ENCODE data around the gene HCFC1R1.

The HCFC1R1 gene

DNA sequence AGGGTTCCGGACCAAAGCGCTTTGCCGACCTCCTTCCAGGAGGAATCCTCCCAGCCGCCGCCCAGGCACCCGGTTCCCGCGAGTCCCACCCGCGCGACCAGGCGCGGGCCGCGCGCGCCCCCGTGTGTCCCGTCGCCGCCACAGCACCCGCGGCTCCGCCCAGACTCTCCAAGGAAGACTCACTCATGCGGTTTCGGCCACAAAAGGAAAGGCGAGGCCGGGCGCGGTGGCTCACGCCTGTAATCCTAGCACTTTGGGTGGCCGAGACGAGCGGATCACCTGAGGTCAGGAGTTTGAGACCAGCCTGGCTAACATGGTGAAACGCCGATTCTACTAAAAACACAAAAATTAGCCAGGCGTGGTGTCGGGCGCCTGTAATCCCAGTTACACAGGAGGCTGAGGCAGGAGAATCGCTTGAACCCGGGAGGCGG, 40.0 kb downstream of the HCFC1R1 start (continued):
- TF ChIP-seq, protein P1, sequence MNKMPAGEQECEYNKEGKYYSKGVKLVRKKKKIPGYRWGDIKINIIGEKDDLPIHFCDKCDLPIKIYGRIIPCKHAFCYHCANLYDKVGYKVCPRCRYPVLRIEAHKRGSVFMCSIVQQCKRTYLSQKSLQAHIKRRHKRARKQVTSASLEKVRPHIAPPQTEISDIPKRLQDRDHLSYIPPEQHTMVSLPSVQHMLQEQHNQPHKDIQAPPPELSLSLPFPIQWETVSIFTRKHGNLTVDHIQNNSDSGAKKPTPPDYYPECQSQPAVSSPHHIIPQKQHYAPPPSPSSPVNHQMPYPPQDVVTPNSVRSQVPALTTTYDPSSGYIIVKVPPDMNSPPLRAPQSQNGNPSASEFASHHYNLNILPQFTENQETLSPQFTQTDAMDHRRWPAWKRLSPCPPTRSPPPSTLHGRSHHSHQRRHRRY (tag by site-specific recombination; IDR thresholded peaks at IDR 0.05) = no peak
- peak; percentile 82; the same call in 1 of the 2 replicates for TF ChIP-seq ZNF561 (tag by site-specific recombination; IDR thresholded peaks at IDR 0.05; ENCODE audit: borderline replicate concordance)
- no peak for TF ChIP-seq ZNF513 (tag by site-specific recombination; IDR thresholded peaks at IDR 0.05)
- TF ChIP-seq, protein P2, sequence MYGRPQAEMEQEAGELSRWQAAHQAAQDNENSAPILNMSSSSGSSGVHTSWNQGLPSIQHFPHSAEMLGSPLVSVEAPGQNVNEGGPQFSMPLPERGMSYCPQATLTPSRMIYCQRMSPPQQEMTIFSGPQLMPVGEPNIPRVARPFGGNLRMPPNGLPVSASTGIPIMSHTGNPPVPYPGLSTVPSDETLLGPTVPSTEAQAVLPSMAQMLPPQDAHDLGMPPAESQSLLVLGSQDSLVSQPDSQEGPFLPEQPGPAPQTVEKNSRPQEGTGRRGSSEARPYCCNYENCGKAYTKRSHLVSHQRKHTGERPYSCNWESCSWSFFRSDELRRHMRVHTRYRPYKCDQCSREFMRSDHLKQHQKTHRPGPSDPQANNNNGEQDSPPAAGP (tag by site-specific recombination; IDR thresholded peaks at IDR 0.05) = no peak
- TF ChIP-seq ZNF2 (tag by site-specific recombination; IDR thresholded peaks at IDR 0.05) = peak; percentile 53
- TF ChIP-seq ZBTB21 (tag by site-specific recombination; IDR thresholded peaks at IDR 0.05) = no peak
- TF ChIP-seq YY2 (tag by site-specific recombination; IDR thresholded peaks at IDR 0.05) = no peak

- Histone ChIP-seq H3K27ac (ENCODE audit: extremely low read depth, low read depth, low read length) (no peak overlapping the region), H3K4me3 (ENCODE audit: low read depth, low read length) (no peak overlapping the region), H3K4me1 (ENCODE audit: control insufficient read depth, insufficient read depth, low read length) (no peaks in the 10 kb centered on the region), H3K9me3 (ENCODE audit: control insufficient read depth, insufficient read depth, low read depth, low read length) (no peaks in the 10 kb centered on the region), H3K36me3 (ENCODE audit: control insufficient read depth in 2 of 2, insufficient read depth in 1 of 2, low read length in 2 of 2) (peaks cover 3 to 10% of the 10 kb centered on the region in 2 experiments; a peak in 2 of 3 replicates)
- TF ChIP-seq ZNF280C (tag by site-specific recombination; IDR thresholded peaks at IDR 0.05) (no peak), ZNF366 (tag by site-specific recombination; conservative IDR thresholded peaks at IDR 0.05) (peak; percentile 91), PRDM1 (tag by site-specific recombination; IDR thresholded peaks at IDR 0.05) (peak; percentile 99), ZBTB49 (tag by site-specific recombination; IDR thresholded peaks at IDR 0.05; ENCODE audit: low read depth) (no peak), ZNF335 (tag by site-specific recombination; conservative IDR thresholded peaks at IDR 0.05) (0 out of 2 replicates have a peak, but pooled peaks have one; percentile 18), ZXDB (tag by site-specific recombination; IDR thresholded peaks at IDR 0.05) (no peak), ZNF555 (tag by site-specific recombination; conservative IDR thresholded peaks at IDR 0.05) (no peak)
- CTCF ChIA-PET = interaction anchor here (0.8 to 2.8 kb wide), 6 partner anchors 10 to 61 kb away, joined by 3 to 12 read pairs (median 4); partner anchors contain the start of gene PAQR4
- POLR2A ChIA-PET = interaction anchor here (0.7 to 1.7 kb wide), 6 partner anchors 8 to 552 kb away, joined by 3 to 5 read pairs (median 4); partner anchors contain the start of genes HCFC1R1 and THOC6
Measured at GRCh38 chr16:2982402-2982801, 41.3 kb downstream of the HCFC1R1 start.

DNA sequence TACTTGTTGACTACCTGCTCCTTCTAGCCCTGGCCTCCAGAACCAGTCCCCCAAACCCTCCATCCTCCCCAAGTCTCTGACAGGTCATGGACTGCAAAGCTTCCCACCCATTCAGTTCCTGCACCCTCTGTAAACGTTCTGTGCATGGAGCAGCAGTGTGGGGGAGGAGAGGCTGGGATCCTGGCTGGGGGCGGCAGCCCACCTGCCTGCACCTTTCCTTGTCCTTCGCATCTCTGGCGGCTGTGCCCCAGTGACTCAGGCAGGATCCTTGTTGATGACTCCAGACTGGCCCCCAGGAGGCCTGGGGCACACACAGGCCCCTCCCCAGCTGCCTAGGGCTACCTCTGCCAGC, 41.9 kb downstream of the HCFC1R1 start:
- H3K27ac ChIP-seq (ENCODE audit: extremely low read depth, low read depth, low read length) = no peak overlapping the region
- TF ChIP-seq ZNF830 (tag by site-specific recombination; IDR thresholded peaks at IDR 0.05; ENCODE audit: low read depth) = no peak
- TF ChIP-seq ZBTB26 (tag by site-specific recombination; optimal IDR thresholded peaks at IDR 0.05) = no peak
- no peak for TF ChIP-seq ZNF221 (tag by site-specific recombination; IDR thresholded peaks at IDR 0.05; ENCODE audit: borderline replicate concordance)
- no peak for TF ChIP-seq ZSCAN30 (tag by site-specific recombination; IDR thresholded peaks at IDR 0.05)
- TF ChIP-seq, protein P3, sequence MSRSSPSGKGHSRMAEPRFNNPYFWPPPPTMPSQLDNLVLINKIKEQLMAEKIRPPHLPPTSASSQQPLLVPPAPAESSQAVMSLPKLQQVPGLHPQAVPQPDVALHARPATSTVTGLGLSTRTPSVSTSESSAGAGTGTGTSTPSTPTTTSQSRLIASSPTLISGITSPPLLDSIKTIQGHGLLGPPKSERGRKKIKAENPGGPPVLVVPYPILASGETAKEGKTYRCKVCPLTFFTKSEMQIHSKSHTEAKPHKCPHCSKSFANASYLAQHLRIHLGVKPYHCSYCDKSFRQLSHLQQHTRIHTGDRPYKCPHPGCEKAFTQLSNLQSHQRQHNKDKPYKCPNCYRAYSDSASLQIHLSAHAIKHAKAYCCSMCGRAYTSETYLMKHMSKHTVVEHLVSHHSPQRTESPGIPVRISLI (tag by site-specific recombination; IDR thresholded peaks at IDR 0.05) = no peak
- TF ChIP-seq ZNF548 (tag by site-specific recombination; IDR thresholded peaks at IDR 0.05) = no peak
- peak; percentile 28; the same call in 1 of the 2 replicates for TF ChIP-seq ZNF394 (tag by site-specific recombination; IDR thresholded peaks at IDR 0.05; ENCODE audit: borderline replicate concordance)
- no peak for TF ChIP-seq ZNF16 (tag by site-specific recombination; IDR thresholded peaks at IDR 0.05; ENCODE audit: low read depth)

More for the DNA sequence above, 41.9 kb downstream of the HCFC1R1 start:
- Histone ChIP-seq H3K4me3 (ENCODE audit: low read depth, low read length) (no peak overlapping the region), H3K9me3 (ENCODE audit: control insufficient read depth, insufficient read depth, low read depth, low read length) (no peaks in the 10 kb centered on the region), H3K4me1 (ENCODE audit: control insufficient read depth, insufficient read depth, low read length) (no peaks in the 10 kb centered on the region), H3K36me3 (ENCODE audit: control insufficient read depth in 2 of 2, insufficient read depth in 1 of 2, low read length in 2 of 2) (peaks cover 3 to 15% of the 10 kb centered on the region in 2 experiments; a peak in 2 of 3 replicates)
- POLR2A ChIA-PET = interaction anchor here (0.7 to 2.2 kb wide), 8 partner anchors 9 to 552 kb away, joined by 3 to 25 read pairs (median 4); partner anchors contain the start of genes HCFC1R1, KREMEN2, THOC6 and TNFRSF12A
- CTCF ChIA-PET = interaction anchor here (1.4 to 2.8 kb wide), 4 partner anchors 10 to 55 kb away, joined by 4 to 12 read pairs (median 5); partner anchors contain the start of gene PAQR4

Measured in HEK293 (cell line).